Neural crest cell (in vitro differentiated cells): Measurements from ENCODE around the gene PRKN. TPM values are rescaled to one million over a fixed set of nuclear protein-coding genes. Genes with fewer than 3 reads are reported as not detected.

Experiments
- DNase-seq: peaks from one replicate; pipeline ENCODE4 v3.0.0; 2021; ENCODE audit warnings: low read depth, mixed read lengths, low spot score
- H3K27ac Mint-ChIP-seq: one replicate; pipeline ENCODE4 v1.8.0; 2021; ENCODE audit warnings: mild to moderate bottlenecking, mixed read lengths; ENCODE audit not compliant: unreplicated experiment
- H3K27me3 Mint-ChIP-seq: 2 replicates; pipeline ENCODE4 v1.8.0; 2021; ENCODE audit warnings: low read depth, mild to moderate bottlenecking, mixed read lengths
- H3K36me3 Mint-ChIP-seq: 2 replicates; pipeline ENCODE4 v1.8.0; 2021; ENCODE audit warnings: low read depth, mild to moderate bottlenecking, mixed read lengths
- H3K4me1 Mint-ChIP-seq: 2 replicates; pipeline ENCODE4 v1.8.0; 2021; ENCODE audit warnings: mixed read lengths
- H3K4me3 Mint-ChIP-seq: one replicate; pipeline ENCODE4 v1.8.0; 2021; ENCODE audit warnings: mild to moderate bottlenecking, mixed read lengths
- H3K9me3 Mint-ChIP-seq: 2 replicates; pipeline ENCODE4 v1.8.0; 2021; ENCODE audit warnings: mixed read lengths
- CTCF ChIP-seq: fragments of 200-600 bp; sonication (generic); conservative IDR thresholded peaks from 2 replicates; pipeline ENCODE4 v1.5.0; 2021; ENCODE audit warnings: antibody characterized with exemption, mild to moderate bottlenecking
- total RNA-seq: library from RNA; stranded (reverse); gene quantifications from 2 replicates; pipeline ENCODE4 v1.2.1, GENCODE V29; 2021

Gene PRKN
- total RNA-seq, 1 donor from 2014 or later = 3.2 TPM

GRCh38 chr6:162688751-162689345 lies 38.7 kb downstream of the PRKN start:
- no peaks in the 10 kb centered on the region for H3K27me3 Mint-ChIP-seq
- H3K4me1 Mint-ChIP-seq = peaks cover 10% of the 10 kb centered on the region
- H3K36me3 Mint-ChIP-seq = no peaks in the 10 kb centered on the region
- TF ChIP-seq CTCF = no peak
- H3K9me3 Mint-ChIP-seq = no peaks in the 10 kb centered on the region
- no peak for DNase-seq
- H3K27ac Mint-ChIP-seq = no peak overlapping the region
- H3K4me3 Mint-ChIP-seq = no peak overlapping the region

- DNase-seq = no peak
- Mint-ChIP-seq H3K4me1 (peaks cover 10% of the 10 kb centered on the region), H3K4me3 (no peak overlapping the region), H3K27ac (no peak overlapping the region), H3K9me3 (peaks cover 3% of the 10 kb centered on the region), H3K36me3 (no peaks in the 10 kb centered on the region), H3K27me3 (no peaks in the 10 kb centered on the region)
- no peak for TF ChIP-seq CTCF
These were observed 42.0 kb downstream of the PRKN start for GRCh38 chr6:162685586-162685985.

GRCh38 chr6:162684961-162685360 lies 42.6 kb downstream of the PRKN start:
- Mint-ChIP-seq H3K9me3 (peaks cover 3% of the 10 kb centered on the region), H3K27ac (no peak overlapping the region), H3K36me3 (no peaks in the 10 kb centered on the region), H3K4me3 (no peak overlapping the region), H3K27me3 (no peaks in the 10 kb centered on the region), H3K4me1 (peaks cover 10% of the 10 kb centered on the region)
- TF ChIP-seq CTCF = no peak
- DNase-seq = no peak

- no peaks in the 10 kb centered on the region for H3K36me3 Mint-ChIP-seq
- no peak for DNase-seq
- H3K27me3 Mint-ChIP-seq = no peaks in the 10 kb centered on the region
- H3K4me3 Mint-ChIP-seq = no peak overlapping the region
- H3K27ac Mint-ChIP-seq = no peak overlapping the region
- H3K4me1 Mint-ChIP-seq = peaks cover 6% of the 10 kb centered on the region
- no peak for TF ChIP-seq CTCF
- peaks cover 3% of the 10 kb centered on the region for H3K9me3 Mint-ChIP-seq
These were observed 43.5 kb downstream of the PRKN start for GRCh38 chr6:162684052-162684451.

- Mint-ChIP-seq H3K36me3 (no peaks in the 10 kb centered on the region), H3K27ac (no peak overlapping the region), H3K9me3 (peaks cover 3% of the 10 kb centered on the region), H3K4me1 (no peaks in the 10 kb centered on the region), H3K27me3 (no peaks in the 10 kb centered on the region), H3K4me3 (no peak overlapping the region)
- TF ChIP-seq CTCF = no peak
- no peak for DNase-seq
These were observed 44.4 kb downstream of the PRKN start for GRCh38 chr6:162683135-162683534.
